ENCODE measurements around the gene ANTKMT.

DNA sequence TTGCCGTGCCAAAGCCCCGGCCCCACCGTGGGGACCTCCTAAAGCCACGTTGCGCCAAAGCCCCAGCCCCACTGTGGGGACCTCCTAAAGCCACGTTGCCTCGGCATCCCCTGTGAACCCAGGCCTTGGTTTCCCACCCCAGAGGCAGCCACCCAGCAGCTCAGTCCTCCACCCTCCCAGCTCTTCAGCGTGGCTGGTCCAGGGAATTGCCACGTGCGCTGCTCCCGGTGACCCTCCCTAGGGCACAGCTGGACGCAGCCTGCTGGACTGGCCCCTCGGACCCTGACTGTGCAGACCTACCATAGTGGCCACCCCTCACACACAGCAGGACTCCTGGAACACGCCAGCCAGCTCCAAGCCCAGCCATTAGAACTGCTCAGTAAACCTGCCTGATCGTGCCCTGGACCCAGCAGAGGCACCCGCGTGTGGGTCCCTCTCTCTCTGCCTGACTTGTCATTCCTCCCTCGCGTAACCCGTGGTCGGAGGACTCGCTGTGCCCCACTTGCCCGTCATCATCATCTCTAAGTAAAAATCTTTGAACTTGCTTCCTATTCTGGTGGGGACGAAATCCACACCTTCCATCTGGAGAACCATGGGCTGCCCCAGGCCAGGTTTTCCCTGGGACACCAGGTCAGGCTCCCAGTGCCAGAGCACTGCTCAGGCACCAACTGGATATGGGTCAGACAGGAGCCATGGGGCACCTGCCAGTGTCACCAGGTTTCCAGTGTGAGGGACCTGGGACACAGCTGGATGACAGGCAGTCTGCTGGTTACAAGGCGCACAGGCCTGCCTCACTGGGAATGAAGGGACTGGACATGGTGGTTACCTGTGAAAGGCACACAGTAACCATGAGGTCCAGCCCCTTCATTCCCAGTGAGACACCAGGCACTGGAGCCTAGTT lies 14.3 kb downstream of the ANTKMT start:
- TF ChIP-seq, protein P1, sequence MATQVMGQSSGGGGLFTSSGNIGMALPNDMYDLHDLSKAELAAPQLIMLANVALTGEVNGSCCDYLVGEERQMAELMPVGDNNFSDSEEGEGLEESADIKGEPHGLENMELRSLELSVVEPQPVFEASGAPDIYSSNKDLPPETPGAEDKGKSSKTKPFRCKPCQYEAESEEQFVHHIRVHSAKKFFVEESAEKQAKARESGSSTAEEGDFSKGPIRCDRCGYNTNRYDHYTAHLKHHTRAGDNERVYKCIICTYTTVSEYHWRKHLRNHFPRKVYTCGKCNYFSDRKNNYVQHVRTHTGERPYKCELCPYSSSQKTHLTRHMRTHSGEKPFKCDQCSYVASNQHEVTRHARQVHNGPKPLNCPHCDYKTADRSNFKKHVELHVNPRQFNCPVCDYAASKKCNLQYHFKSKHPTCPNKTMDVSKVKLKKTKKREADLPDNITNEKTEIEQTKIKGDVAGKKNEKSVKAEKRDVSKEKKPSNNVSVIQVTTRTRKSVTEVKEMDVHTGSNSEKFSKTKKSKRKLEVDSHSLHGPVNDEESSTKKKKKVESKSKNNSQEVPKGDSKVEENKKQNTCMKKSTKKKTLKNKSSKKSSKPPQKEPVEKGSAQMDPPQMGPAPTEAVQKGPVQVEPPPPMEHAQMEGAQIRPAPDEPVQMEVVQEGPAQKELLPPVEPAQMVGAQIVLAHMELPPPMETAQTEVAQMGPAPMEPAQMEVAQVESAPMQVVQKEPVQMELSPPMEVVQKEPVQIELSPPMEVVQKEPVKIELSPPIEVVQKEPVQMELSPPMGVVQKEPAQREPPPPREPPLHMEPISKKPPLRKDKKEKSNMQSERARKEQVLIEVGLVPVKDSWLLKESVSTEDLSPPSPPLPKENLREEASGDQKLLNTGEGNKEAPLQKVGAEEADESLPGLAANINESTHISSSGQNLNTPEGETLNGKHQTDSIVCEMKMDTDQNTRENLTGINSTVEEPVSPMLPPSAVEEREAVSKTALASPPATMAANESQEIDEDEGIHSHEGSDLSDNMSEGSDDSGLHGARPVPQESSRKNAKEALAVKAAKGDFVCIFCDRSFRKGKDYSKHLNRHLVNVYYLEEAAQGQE (IDR thresholded peaks at IDR 0.05): no peak
- TF ChIP-seq YY1 (IDR thresholded peaks at IDR 0.05): no peak

All from liver (tissue), 1 donor.